Measurements from ENCODE around the gene DMD.

The DMD gene

DNA sequence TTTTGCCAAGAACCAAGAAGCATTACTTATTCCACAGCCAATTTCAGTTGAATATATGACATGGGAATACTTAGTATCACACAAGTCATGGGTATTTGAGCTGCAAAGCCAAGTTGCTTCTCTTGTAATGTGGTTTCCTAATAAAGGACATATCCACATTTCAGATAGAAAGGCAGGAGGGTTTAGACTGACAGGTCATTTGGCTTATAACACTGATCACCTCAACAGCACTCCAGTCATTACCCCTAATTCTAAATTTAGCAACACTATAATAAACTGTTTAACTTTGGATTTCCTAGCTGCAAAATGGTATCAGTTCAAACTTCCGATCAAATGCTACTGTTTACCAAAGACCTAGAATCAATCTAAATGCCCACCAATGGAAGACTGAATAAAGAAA, 2025.5 kb downstream of the DMD start:
- Histone ChIP-seq H2AFZ (ENCODE audit: low read length, unreplicated experiment) (no peak overlapping the region), H3K4me3 (ENCODE audit: low read depth, low read length) (no peak overlapping the region), H3K27me3 (ENCODE audit: insufficient read depth, low read length) (no peaks in the 10 kb centered on the region), H3K27ac (ENCODE audit: low read depth, low read length) (no peak overlapping the region), H3K36me3 (ENCODE audit: insufficient read depth, low read length) (no peaks in the 10 kb centered on the region), H3K4me1 (ENCODE audit: control insufficient read depth, insufficient read depth, low read length, unreplicated experiment) (no peaks in the 10 kb centered on the region), H3K79me2 (ENCODE audit: control insufficient read depth, insufficient read depth, low read length, unreplicated experiment) (no peaks in the 10 kb centered on the region)

DNA sequence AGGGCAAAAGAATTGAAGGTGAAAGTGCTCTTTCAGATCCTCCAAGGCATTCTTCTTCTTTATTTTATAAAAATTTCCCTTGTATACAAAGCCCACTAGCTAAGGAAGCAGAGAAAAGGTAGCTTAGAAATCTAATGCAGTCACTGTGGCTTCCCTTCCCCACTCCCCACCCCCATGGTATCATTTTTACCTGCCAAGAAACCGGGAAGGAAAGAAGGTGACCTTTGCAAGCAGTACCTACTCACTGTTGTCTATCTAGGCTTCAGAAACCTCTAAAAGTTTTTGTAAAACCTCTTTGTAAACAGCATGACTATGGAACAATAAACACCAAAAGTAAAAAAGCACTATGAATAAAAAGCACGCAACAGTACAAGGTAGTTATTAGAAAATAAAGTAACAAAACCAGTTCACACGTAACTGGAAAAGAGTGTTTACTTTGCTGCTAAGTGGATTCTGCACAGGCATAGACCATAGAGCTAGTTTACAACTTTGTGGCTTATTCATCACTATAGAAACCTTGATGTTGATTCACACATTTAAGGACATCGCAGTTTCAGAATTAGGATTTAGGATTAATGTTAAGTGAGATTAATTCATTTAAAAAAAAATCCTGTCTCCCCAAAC, 2029.9 kb downstream of the DMD start:
- H3K4me1 ChIP-seq (ENCODE audit: control insufficient read depth, insufficient read depth, low read length, unreplicated experiment) = no peaks in the 10 kb centered on the region
- no peaks in the 10 kb centered on the region for H3K36me3 ChIP-seq (ENCODE audit: insufficient read depth, low read length)
- no peak overlapping the region for H3K27ac ChIP-seq (ENCODE audit: low read depth, low read length)
- H3K79me2 ChIP-seq (ENCODE audit: control insufficient read depth, insufficient read depth, low read length, unreplicated experiment) = no peaks in the 10 kb centered on the region
- no peaks in the 10 kb centered on the region for H3K27me3 ChIP-seq (ENCODE audit: insufficient read depth, low read length)
- no peak overlapping the region for H3K4me3 ChIP-seq (ENCODE audit: low read depth, low read length)
- no peak overlapping the region for H2AFZ ChIP-seq (ENCODE audit: low read length, unreplicated experiment)

DNA sequence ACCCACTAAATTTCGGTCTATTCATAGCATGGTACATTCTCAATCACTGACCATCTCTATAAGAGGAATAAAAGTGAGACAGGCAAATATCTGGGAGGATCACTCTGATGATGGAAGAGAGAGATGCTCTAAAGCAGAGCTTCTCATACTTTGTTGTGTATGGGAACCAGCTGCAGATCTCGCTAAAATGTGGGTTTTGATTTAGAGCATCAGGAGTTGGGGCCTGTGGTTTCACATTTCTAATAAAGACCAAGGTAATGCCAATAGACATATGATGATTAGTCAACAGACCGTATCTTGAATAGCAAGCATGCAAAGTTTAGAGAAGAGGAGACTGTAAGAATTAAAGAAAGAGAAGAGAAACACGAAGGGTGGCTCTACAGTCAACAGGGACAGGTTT, 2032.1 kb downstream of the DMD start:
- H3K36me3 ChIP-seq (ENCODE audit: insufficient read depth, low read length) = no peaks in the 10 kb centered on the region
- H2AFZ ChIP-seq (ENCODE audit: low read length, unreplicated experiment) = no peak overlapping the region
- no peaks in the 10 kb centered on the region for H3K4me1 ChIP-seq (ENCODE audit: control insufficient read depth, insufficient read depth, low read length, unreplicated experiment)
- no peak overlapping the region for H3K27ac ChIP-seq (ENCODE audit: low read depth, low read length)
- H3K27me3 ChIP-seq (ENCODE audit: insufficient read depth, low read length) = no peaks in the 10 kb centered on the region
- no peak overlapping the region for H3K4me3 ChIP-seq (ENCODE audit: low read depth, low read length)
- H3K79me2 ChIP-seq (ENCODE audit: control insufficient read depth, insufficient read depth, low read length, unreplicated experiment) = no peaks in the 10 kb centered on the region

DNA sequence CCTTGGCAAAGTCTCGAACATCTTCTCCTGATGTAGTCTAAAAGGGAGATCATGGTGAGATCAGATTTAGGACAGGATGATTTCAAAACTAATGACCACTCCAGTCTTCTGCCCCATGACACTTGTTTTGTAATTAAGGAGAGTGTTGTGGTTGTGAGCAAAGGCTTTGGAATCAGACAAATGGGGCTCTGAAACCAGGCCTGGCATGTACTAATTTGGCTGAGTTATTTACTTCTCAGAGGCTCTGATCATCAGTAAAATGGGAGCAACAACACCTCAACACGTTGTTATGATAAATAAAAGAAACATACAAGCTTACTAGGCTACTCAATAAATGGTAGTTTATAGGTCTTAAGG, 2032.6 kb downstream of the DMD start:
- Histone ChIP-seq H3K27me3 (ENCODE audit: insufficient read depth, low read length) (no peaks in the 10 kb centered on the region), H3K79me2 (ENCODE audit: control insufficient read depth, insufficient read depth, low read length, unreplicated experiment) (no peaks in the 10 kb centered on the region), H3K36me3 (ENCODE audit: insufficient read depth, low read length) (no peaks in the 10 kb centered on the region), H3K27ac (ENCODE audit: low read depth, low read length) (no peak overlapping the region), H3K4me3 (ENCODE audit: low read depth, low read length) (no peak overlapping the region), H3K4me1 (ENCODE audit: control insufficient read depth, insufficient read depth, low read length, unreplicated experiment) (no peaks in the 10 kb centered on the region), H2AFZ (ENCODE audit: low read length, unreplicated experiment) (no peak overlapping the region)

DNA sequence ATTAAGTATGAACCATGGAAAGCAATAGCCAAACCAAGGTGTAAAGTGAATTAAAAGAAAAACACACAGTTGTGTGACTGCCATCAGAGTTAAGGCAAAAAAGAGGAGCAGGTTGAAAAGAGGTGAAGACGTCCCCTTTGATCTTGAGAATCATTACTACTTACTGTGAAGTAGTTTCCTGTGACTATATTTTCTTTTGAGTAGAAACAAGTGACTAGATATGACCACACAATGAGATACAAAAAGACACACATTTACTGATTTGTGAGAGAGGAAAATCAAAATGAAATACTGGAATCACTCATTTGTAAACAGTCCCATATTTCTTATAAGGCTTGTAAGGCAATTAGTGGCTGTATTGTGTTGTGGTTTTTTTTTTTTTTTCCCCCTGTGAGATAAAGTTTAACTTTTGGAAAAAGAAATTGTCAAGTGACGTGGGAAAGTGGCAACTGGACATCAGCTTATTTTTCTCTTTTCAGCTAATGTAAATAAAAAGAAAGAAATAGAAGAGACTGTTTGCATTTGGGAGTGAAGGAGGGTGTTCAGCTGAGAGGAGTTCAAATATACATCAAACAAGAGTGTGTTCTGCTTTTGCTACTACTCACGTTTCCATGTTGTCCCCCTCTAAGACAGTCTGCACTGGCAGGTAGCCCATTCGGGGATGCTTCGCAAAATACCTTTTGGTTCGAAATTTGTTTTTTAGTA, 2033.1 kb downstream of the DMD start:
- Histone ChIP-seq H2AFZ (ENCODE audit: low read length, unreplicated experiment) (no peak overlapping the region), H3K27me3 (ENCODE audit: insufficient read depth, low read length) (no peaks in the 10 kb centered on the region)

DNA sequence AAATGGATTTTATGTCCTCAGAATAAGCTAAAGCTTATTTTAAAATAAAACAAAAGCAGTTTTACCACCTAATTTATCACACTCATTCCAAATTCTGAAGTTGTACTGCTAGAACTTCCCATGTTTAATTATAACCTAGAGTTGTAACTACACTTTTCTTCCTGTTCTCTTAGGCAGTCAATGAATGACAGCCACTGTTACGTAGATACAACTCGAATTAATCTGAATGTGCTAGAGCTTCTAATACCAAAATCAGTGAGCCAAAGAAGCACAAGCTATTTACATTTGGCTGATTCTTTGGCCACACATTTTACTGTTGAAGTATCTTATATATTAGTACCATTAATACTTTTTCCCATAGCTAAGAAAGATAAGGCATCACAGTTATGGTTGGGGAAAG, 2040.6 kb downstream of the DMD start:
- no peak overlapping the region for H3K27ac ChIP-seq (ENCODE audit: low read depth, low read length)
- no peaks in the 10 kb centered on the region for H3K4me1 ChIP-seq (ENCODE audit: control insufficient read depth, insufficient read depth, low read length, unreplicated experiment)
- no peaks in the 10 kb centered on the region for H3K36me3 ChIP-seq (ENCODE audit: insufficient read depth, low read length)
- H3K4me3 ChIP-seq (ENCODE audit: low read depth, low read length) = no peak overlapping the region
- no peaks in the 10 kb centered on the region for H3K27me3 ChIP-seq (ENCODE audit: insufficient read depth, low read length)
- H3K79me2 ChIP-seq (ENCODE audit: control insufficient read depth, insufficient read depth, low read length, unreplicated experiment) = no peaks in the 10 kb centered on the region
- H2AFZ ChIP-seq (ENCODE audit: low read length, unreplicated experiment) = no peak overlapping the region

More for the DNA sequence above, 2033.1 kb downstream of the DMD start:
- H3K36me3 ChIP-seq (ENCODE audit: insufficient read depth, low read length) = no peaks in the 10 kb centered on the region
- no peak overlapping the region for H3K27ac ChIP-seq (ENCODE audit: low read depth, low read length)
- H3K79me2 ChIP-seq (ENCODE audit: control insufficient read depth, insufficient read depth, low read length, unreplicated experiment) = no peaks in the 10 kb centered on the region
- H3K4me1 ChIP-seq (ENCODE audit: control insufficient read depth, insufficient read depth, low read length, unreplicated experiment) = no peaks in the 10 kb centered on the region
- no peak overlapping the region for H3K4me3 ChIP-seq (ENCODE audit: low read depth, low read length)

DNA sequence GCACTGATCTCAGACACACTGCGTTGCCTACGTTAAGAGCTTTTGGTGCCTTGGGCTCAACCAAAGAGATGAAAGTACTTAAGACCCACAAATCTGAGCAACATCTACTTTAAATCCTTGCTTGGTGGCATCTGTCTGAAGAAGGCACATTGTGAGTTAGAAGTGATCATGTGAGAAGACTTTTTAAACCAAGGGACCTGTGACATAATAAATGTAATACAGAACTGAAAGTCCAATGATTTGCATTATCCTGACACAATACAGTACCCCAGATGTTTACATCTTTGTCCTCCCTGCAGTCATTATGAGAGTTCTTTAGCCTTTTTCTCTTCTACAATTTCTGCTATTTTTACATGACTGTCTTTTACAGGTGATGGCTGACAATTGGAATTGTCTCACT, 2042.8 kb downstream of the DMD start:
- Histone ChIP-seq H3K4me3 (ENCODE audit: low read depth, low read length) (no peak overlapping the region), H3K27ac (ENCODE audit: low read depth, low read length) (no peak overlapping the region), H3K4me1 (ENCODE audit: control insufficient read depth, insufficient read depth, low read length, unreplicated experiment) (no peaks in the 10 kb centered on the region), H2AFZ (ENCODE audit: low read length, unreplicated experiment) (no peak overlapping the region), H3K27me3 (ENCODE audit: insufficient read depth, low read length) (no peaks in the 10 kb centered on the region), H3K36me3 (ENCODE audit: insufficient read depth, low read length) (no peaks in the 10 kb centered on the region), H3K79me2 (ENCODE audit: control insufficient read depth, insufficient read depth, low read length, unreplicated experiment) (no peaks in the 10 kb centered on the region)

DNA sequence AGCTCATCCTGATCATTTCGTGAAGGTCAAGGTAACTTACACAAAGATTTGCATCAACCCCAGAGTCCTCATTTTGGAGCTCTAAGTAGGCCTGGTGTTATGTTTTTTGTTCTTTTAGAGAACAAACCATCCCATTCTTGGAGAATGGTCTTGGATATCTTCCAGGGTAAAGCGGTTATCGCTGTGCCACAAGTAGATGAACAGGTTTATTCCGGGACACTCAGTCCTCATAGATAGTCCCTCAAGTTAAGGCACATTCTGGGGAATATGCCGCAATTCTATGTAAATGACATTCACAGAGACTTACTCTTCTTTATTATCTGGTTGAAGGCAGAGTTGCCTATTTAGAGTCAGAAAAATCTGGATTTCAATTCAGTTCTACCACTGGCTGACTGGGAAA, 2044.5 kb downstream of the DMD start:
- Histone ChIP-seq H3K27ac (ENCODE audit: low read depth, low read length) (no peak overlapping the region), H3K79me2 (ENCODE audit: control insufficient read depth, insufficient read depth, low read length, unreplicated experiment) (no peaks in the 10 kb centered on the region)

DNA sequence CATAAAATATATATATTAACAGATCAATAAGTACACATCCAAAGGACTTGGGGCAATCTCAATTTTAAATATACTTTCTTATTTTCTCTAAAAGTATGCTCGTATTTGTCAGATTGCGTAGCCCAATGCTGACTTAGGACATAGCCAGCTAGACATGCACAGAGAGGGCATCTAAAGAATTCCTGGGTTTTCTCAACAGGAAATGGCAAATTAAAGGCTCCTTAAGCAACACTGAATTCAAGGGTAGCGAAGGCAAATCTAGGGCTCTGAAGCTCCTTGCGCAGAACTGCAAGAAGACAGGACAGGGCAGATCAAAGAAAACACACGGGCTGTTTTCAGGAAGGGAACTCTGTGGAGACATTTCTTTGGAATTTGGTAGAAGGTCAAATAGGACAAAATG, 2044.9 kb downstream of the DMD start:
- Histone ChIP-seq H3K4me1 (ENCODE audit: control insufficient read depth, insufficient read depth, low read length, unreplicated experiment) (no peaks in the 10 kb centered on the region), H3K36me3 (ENCODE audit: insufficient read depth, low read length) (no peaks in the 10 kb centered on the region), H3K27ac (ENCODE audit: low read depth, low read length) (no peak overlapping the region), H3K4me3 (ENCODE audit: low read depth, low read length) (no peak overlapping the region), H2AFZ (ENCODE audit: low read length, unreplicated experiment) (no peak overlapping the region), H3K27me3 (ENCODE audit: insufficient read depth, low read length) (no peaks in the 10 kb centered on the region), H3K79me2 (ENCODE audit: control insufficient read depth, insufficient read depth, low read length, unreplicated experiment) (no peaks in the 10 kb centered on the region)

More for the DNA sequence above, 2044.5 kb downstream of the DMD start:
- H3K36me3 ChIP-seq (ENCODE audit: insufficient read depth, low read length) = no peaks in the 10 kb centered on the region
- no peak overlapping the region for H2AFZ ChIP-seq (ENCODE audit: low read length, unreplicated experiment)
- H3K4me3 ChIP-seq (ENCODE audit: low read depth, low read length) = no peak overlapping the region
- H3K4me1 ChIP-seq (ENCODE audit: control insufficient read depth, insufficient read depth, low read length, unreplicated experiment) = no peaks in the 10 kb centered on the region
- no peaks in the 10 kb centered on the region for H3K27me3 ChIP-seq (ENCODE audit: insufficient read depth, low read length)

DNA sequence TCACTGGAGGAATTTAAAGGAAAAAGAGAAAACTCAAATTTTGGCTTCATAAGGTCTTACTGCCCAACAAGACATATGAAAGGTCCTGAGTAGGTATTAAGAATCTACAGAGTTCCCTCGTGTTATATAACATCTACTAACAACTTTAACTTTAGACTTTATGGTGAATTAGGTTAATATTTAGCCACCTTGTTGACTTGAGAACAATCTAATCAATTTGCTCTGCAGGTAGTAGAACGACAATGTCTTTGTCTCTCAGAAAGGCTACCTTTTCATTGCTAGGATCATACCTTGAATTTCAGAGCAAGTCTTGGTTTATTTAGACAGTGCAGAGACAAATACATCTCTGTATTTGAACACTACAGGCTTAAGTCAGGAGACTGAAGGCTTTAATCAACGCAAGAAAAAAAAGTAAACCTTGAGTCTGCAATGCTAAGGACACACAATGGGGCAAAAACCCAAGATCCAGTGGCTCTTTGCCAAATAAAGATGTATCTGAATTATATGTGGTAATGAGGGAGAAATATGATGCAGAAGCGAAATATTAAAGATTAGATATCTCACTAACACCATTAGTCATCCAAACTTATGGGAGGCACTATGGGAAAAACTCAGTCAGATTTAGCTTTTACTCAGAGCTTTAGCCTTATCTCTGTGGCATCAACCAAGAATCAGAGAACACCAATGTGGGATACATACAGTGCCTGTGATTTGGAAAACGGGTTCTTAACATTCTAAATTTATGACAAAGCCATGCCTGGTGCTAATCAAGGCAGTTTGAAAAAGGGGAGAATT, 2045.9 kb downstream of the DMD start:
- Histone ChIP-seq H3K36me3 (ENCODE audit: insufficient read depth, low read length) (no peaks in the 10 kb centered on the region), H3K4me3 (ENCODE audit: low read depth, low read length) (no peak overlapping the region), H3K4me1 (ENCODE audit: control insufficient read depth, insufficient read depth, low read length, unreplicated experiment) (no peaks in the 10 kb centered on the region), H2AFZ (ENCODE audit: low read length, unreplicated experiment) (no peak overlapping the region), H3K79me2 (ENCODE audit: control insufficient read depth, insufficient read depth, low read length, unreplicated experiment) (no peaks in the 10 kb centered on the region), H3K27me3 (ENCODE audit: insufficient read depth, low read length) (no peaks in the 10 kb centered on the region), H3K27ac (ENCODE audit: low read depth, low read length) (no peak overlapping the region)

DNA sequence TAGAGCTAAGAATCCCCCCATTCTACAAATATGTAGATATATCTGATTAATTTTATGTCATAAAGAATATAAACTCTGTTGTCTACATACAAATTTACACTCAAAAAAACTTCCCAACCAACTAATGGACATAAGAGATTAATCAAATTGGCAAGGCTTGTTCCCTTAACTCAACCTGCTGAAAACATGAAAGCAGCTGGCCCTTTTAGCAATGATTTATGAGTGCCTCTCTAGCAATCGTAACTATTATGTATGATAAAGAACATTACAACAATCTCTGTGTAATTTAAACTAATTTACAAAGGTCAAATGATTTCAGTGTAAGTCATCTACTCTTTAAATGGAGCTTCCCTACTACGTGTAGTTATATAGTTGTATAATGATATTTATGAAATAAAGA, 2056.4 kb downstream of the DMD start:
- H3K4me1 ChIP-seq (ENCODE audit: control insufficient read depth, insufficient read depth, low read length, unreplicated experiment) = no peaks in the 10 kb centered on the region
- no peak overlapping the region for H3K4me3 ChIP-seq (ENCODE audit: low read depth, low read length)
- H3K79me2 ChIP-seq (ENCODE audit: control insufficient read depth, insufficient read depth, low read length, unreplicated experiment) = no peaks in the 10 kb centered on the region
- no peaks in the 10 kb centered on the region for H3K36me3 ChIP-seq (ENCODE audit: insufficient read depth, low read length)
- H3K27ac ChIP-seq (ENCODE audit: low read depth, low read length) = no peak overlapping the region
- no peaks in the 10 kb centered on the region for H3K27me3 ChIP-seq (ENCODE audit: insufficient read depth, low read length)
- no peak overlapping the region for H2AFZ ChIP-seq (ENCODE audit: low read length, unreplicated experiment)
